ENCODE results near the gene SNX19. TPM values are rescaled to one million over a fixed set of nuclear protein-coding genes. Genes with fewer than 3 reads are reported as not detected.

SNX19 gene
- total RNA-seq, 1 donor from 2014 or later, result 52.9 TPM

- DNase-seq, result no peak
- H3K4me1 Mint-ChIP-seq, result peaks cover 27% of the 10 kb centered on the region
- peaks cover 3% of the 10 kb centered on the region for H3K27me3 Mint-ChIP-seq
- H3K9me3 Mint-ChIP-seq, result no peaks in the 10 kb centered on the region
- peak overlapping the region; percentile 84 for H3K4me3 Mint-ChIP-seq
- peak overlapping the region; percentile 78 for H3K27ac Mint-ChIP-seq
- intact Hi-C loops (cut with micrococcal nuclease), result loop anchor here (2.0 kb wide), 2 partner anchors 601 to 915 kb away; partner anchors contain the start of gene ZBTB44
- peaks cover 32% of the 10 kb centered on the region for H3K36me3 Mint-ChIP-seq (ENCODE audit: low read depth)
Measured at GRCh38 chr11:130915603-130916237, 559 bp downstream of the SNX19 start.

GRCh38 chr11:130913268-130913667 lies 3.0 kb downstream of the SNX19 start:
- peaks cover 32% of the 10 kb centered on the region for H3K4me1 Mint-ChIP-seq
- no peaks in the 10 kb centered on the region for H3K9me3 Mint-ChIP-seq
- peak overlapping the region; percentile 8 for H3K4me3 Mint-ChIP-seq
- intact Hi-C loops (cut with micrococcal nuclease), result no loop called here
- no peak overlapping the region for H3K27ac Mint-ChIP-seq
- DNase-seq, result no peak
- peaks cover 48% of the 10 kb centered on the region for H3K36me3 Mint-ChIP-seq (ENCODE audit: low read depth)
- no peaks in the 10 kb centered on the region for H3K27me3 Mint-ChIP-seq

GRCh38 chr11:130912552-130912951 lies 3.7 kb downstream of the SNX19 start:
- H3K27me3 Mint-ChIP-seq, result no peaks in the 10 kb centered on the region
- no peak for DNase-seq
- H3K9me3 Mint-ChIP-seq, result no peaks in the 10 kb centered on the region
- H3K4me3 Mint-ChIP-seq, result no peak overlapping the region
- H3K27ac Mint-ChIP-seq, result no peak overlapping the region
- H3K36me3 Mint-ChIP-seq (ENCODE audit: low read depth), result peaks cover 54% of the 10 kb centered on the region
- peaks cover 32% of the 10 kb centered on the region for H3K4me1 Mint-ChIP-seq
- intact Hi-C loops (cut with micrococcal nuclease), result no loop called here

- DNase-seq, result no peak
- Mint-ChIP-seq H3K4me3 (no peak overlapping the region), H3K36me3 (ENCODE audit: low read depth) (peaks cover 64% of the 10 kb centered on the region), H3K9me3 (no peaks in the 10 kb centered on the region), H3K27ac (no peak overlapping the region), H3K27me3 (no peaks in the 10 kb centered on the region), H3K4me1 (peaks cover 26% of the 10 kb centered on the region)
- intact Hi-C loops (cut with micrococcal nuclease), result no loop called here
Measured at GRCh38 chr11:130911306-130911705, 5.0 kb downstream of the SNX19 start.

DNA sequence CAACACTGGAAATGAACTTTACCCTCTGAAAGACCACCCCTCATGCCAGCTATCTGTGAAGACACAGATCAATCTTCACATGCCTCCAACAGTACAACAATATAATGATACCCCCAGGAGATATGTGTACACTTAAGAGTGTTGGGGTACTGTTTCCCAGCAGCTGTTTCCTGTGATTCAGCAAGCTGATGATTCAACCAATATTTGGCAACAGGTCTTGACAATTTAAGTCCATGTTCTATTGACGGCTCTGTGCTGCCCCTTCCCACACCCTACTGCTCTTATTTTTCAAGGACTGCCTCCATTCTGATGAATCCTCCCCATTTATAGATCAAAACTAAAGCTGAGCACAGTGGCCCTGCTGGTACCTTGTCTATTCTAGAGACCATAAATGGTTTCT lies 6.6 kb downstream of the SNX19 start:
- H3K27me3 Mint-ChIP-seq, result no peaks in the 10 kb centered on the region
- peak overlapping the region; percentile 2 for H3K27ac Mint-ChIP-seq
- peaks cover 72% of the 10 kb centered on the region for H3K36me3 Mint-ChIP-seq (ENCODE audit: low read depth)
- H3K9me3 Mint-ChIP-seq, result no peaks in the 10 kb centered on the region
- no peak overlapping the region for H3K4me3 Mint-ChIP-seq
- DNase-seq, result no peak
- intact Hi-C loops (cut with micrococcal nuclease), result no loop called here
- H3K4me1 Mint-ChIP-seq, result peaks cover 24% of the 10 kb centered on the region

DNA sequence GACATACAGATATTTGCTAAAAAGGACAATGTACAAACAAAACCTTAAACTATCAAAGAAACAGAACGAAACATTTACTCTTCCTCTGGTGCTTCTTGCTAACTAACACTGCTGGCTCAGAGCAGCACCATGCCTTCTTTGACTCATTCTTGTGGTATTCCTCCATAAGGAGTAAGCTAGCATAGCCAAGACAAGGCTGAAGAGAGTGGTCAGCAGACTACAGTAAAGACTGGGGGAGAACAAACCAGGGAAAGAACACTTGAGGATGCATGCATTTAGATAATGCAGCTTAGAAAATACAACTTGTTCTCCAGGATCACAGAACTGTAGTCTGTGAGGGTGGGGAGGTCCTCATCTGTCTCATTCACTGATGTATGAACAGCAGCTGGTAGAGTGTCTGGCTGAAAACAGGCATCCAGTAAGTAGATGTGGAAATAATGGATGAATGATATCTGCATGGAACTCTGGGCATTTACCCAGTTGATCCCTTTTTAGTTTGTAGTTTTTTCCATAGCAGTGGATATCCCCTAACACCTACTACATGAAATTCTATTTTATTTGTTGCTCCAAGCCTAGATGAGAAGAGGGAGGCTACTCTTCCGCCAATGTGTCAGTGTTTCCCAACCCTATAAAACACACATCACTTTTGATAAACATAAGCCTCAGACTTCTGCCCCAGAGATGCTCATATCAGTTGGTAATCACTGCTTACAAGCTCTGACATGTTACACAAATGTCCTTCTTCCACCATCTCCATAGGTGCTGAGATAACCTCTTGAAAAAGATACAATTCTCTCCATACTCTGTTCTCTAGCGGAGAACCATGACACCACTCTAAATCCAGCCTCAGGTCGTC lies 7.3 kb downstream of the SNX19 start:
- no peak overlapping the region for H3K4me3 Mint-ChIP-seq
- H3K9me3 Mint-ChIP-seq, result no peaks in the 10 kb centered on the region
- DNase-seq, result no peak
- peaks cover 18% of the 10 kb centered on the region for H3K4me1 Mint-ChIP-seq
- intact Hi-C loops (cut with micrococcal nuclease), result no loop called here
- peak overlapping the region; percentile 2 for H3K27ac Mint-ChIP-seq
- peaks cover 74% of the 10 kb centered on the region for H3K36me3 Mint-ChIP-seq (ENCODE audit: low read depth)
- no peaks in the 10 kb centered on the region for H3K27me3 Mint-ChIP-seq

DNA sequence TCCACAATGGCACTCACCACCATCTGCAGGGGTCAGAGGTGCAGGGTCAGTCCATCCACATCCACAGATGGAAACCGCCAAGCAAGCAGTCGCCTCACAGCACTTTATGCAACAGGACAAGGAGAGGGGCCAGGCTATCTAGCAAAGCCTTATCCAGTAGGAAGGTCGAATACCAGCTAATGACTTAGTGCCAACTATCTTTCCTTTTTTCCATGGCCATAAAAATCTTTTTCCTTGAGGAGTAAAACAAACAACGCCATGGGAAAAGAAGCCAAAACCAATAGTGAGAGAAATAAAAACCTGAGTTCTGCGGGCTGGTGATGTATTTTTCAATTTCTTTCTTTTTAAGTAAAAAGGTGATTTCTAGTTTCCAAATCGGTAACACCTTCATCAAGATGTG lies 8.2 kb downstream of the SNX19 start:
- no peak overlapping the region for H3K27ac Mint-ChIP-seq

GRCh38 chr11:130907229-130907628 lies 9.1 kb downstream of the SNX19 start:
- Mint-ChIP-seq H3K4me1 (peaks cover 9% of the 10 kb centered on the region), H3K36me3 (ENCODE audit: low read depth) (peaks cover 73% of the 10 kb centered on the region)

More for the DNA sequence above, 8.2 kb downstream of the SNX19 start:
- DNase-seq, result no peak
- H3K4me3 Mint-ChIP-seq, result no peak overlapping the region
- peaks cover 70% of the 10 kb centered on the region for H3K36me3 Mint-ChIP-seq (ENCODE audit: low read depth)
- intact Hi-C loops (cut with micrococcal nuclease), result no loop called here
- no peaks in the 10 kb centered on the region for H3K9me3 Mint-ChIP-seq
- no peaks in the 10 kb centered on the region for H3K27me3 Mint-ChIP-seq
- peaks cover 12% of the 10 kb centered on the region for H3K4me1 Mint-ChIP-seq

GRCh38 chr11:130906616-130907015 lies 9.7 kb downstream of the SNX19 start:
- H3K9me3 Mint-ChIP-seq, result no peaks in the 10 kb centered on the region
- intact Hi-C loops (cut with micrococcal nuclease), result no loop called here
- DNase-seq, result no peak
- H3K36me3 Mint-ChIP-seq (ENCODE audit: low read depth), result peaks cover 71% of the 10 kb centered on the region
- peaks cover 4% of the 10 kb centered on the region for H3K4me1 Mint-ChIP-seq
- no peak overlapping the region for H3K4me3 Mint-ChIP-seq
- H3K27me3 Mint-ChIP-seq, result no peaks in the 10 kb centered on the region
- H3K27ac Mint-ChIP-seq, result no peak overlapping the region

More at GRCh38 chr11:130907229-130907628, 9.1 kb downstream of the SNX19 start:
- no peaks in the 10 kb centered on the region for H3K9me3 Mint-ChIP-seq
- no peak overlapping the region for H3K27ac Mint-ChIP-seq
- intact Hi-C loops (cut with micrococcal nuclease), result no loop called here
- DNase-seq, result no peak
- H3K4me3 Mint-ChIP-seq, result no peak overlapping the region
- no peaks in the 10 kb centered on the region for H3K27me3 Mint-ChIP-seq

DNA sequence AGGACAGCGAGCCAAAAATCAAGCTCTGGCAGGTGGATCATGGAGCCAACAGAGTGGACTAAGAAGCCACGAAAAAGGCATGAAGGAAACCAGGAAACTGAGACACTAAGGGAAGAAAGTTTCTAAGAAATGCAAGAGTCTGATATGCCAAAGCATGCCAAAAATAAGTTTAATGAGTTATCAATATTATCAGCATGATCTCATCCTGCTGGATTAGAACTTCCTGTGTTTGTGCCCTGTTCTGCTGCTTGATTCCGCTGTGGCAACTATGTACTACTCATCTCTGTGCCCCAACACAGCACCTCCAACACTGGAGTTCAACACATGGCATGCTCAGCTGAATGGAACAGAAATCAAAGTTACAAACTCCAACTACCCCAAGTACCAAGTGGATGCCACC lies 10.8 kb downstream of the SNX19 start:
- no peak for DNase-seq
- Mint-ChIP-seq H3K27me3 (no peaks in the 10 kb centered on the region), H3K4me1 (peaks cover 4% of the 10 kb centered on the region), H3K4me3 (no peak overlapping the region), H3K9me3 (no peaks in the 10 kb centered on the region), H3K27ac (no peak overlapping the region), H3K36me3 (ENCODE audit: low read depth) (peaks cover 72% of the 10 kb centered on the region)
- intact Hi-C loops (cut with micrococcal nuclease), result no loop called here

- intact Hi-C loops (cut with micrococcal nuclease), result no loop called here
- H3K36me3 Mint-ChIP-seq (ENCODE audit: low read depth), result peaks cover 74% of the 10 kb centered on the region
- no peaks in the 10 kb centered on the region for H3K9me3 Mint-ChIP-seq
- no peak overlapping the region for H3K27ac Mint-ChIP-seq
- H3K27me3 Mint-ChIP-seq, result no peaks in the 10 kb centered on the region
- no peak for DNase-seq
- no peak overlapping the region for H3K4me3 Mint-ChIP-seq
- H3K4me1 Mint-ChIP-seq, result peaks cover 3% of the 10 kb centered on the region
Measured at GRCh38 chr11:130904380-130904779, 11.9 kb downstream of the SNX19 start.

- intact Hi-C loops (cut with micrococcal nuclease), result no loop called here
- Mint-ChIP-seq H3K27ac (no peak overlapping the region), H3K36me3 (ENCODE audit: low read depth) (peaks cover 76% of the 10 kb centered on the region), H3K27me3 (no peaks in the 10 kb centered on the region), H3K9me3 (no peaks in the 10 kb centered on the region), H3K4me1 (no peaks in the 10 kb centered on the region), H3K4me3 (no peak overlapping the region)
- no peak for DNase-seq
Measured at GRCh38 chr11:130902380-130902779, 13.9 kb downstream of the SNX19 start.

DNA sequence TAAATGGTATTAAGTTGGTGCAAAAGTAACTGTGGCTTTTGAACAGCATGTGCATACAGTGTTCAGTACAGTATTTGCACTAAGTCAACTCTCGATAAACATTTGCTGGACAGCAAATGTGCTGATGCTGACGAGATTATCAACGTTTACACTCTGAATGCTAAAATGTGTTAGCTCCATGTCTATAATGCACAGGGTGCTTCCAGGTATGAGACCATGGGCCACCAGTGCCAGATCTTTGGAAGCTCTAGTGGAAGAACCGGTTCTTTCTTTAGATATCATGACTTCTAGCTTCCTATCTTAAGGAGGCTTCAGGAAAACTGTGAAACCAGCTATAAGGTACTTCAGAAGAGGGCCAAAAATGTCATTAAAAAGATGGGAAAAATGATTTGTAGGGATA lies 17.2 kb downstream of the SNX19 start:
- Mint-ChIP-seq H3K27me3 (no peaks in the 10 kb centered on the region), H3K27ac (no peak overlapping the region), H3K4me3 (no peak overlapping the region), H3K36me3 (ENCODE audit: low read depth) (peaks cover 67% of the 10 kb centered on the region), H3K4me1 (no peaks in the 10 kb centered on the region), H3K9me3 (no peaks in the 10 kb centered on the region)
- intact Hi-C loops (cut with micrococcal nuclease), result no loop called here
- DNase-seq, result no peak

All from activated CD4-positive, alpha-beta T cell treated with anti-CD3 and anti-CD28 coated beads, Interleukin-2, amount 10 ng/mL, durations not matched to agents 24 days and 14 days (primary cell).